Panc1 (cell line): ENCODE data around the gene RCSD1. TPM values are rescaled to one million over a fixed set of nuclear protein-coding genes. Genes with fewer than 3 reads are reported as not detected.

Experiments used
- ATAC-seq: fragments of 200-7000 bp; cut with Tn5 transposase; 2 replicates; pipeline ENCODE4 v1.9.1; 2020; ENCODE audit warnings: mild to moderate bottlenecking, moderate library complexity
- BruUV-seq: library from RNA; stranded (reverse); fragments of 400-500 nt; replicated peaks from 2 replicates; lab custom pipeline; 2021; lab: Mats Ljungman, UMichigan
- CTCF ChIA-PET: fragments of 300-600 bp; sonication (Branson Sonifier 250); formaldehyde crosslinking; loops from one replicate; lab custom pipeline; 2022; ENCODE audit warnings: antibody characterized with exemption; lab: Charles Lee
- POLR2A ChIA-PET: fragments of 300-600 bp; sonication (Branson Sonifier 250); formaldehyde crosslinking; loops from one replicate; lab custom pipeline; 2022; ENCODE audit warnings: antibody characterized with exemption; lab: Charles Lee
- DNase-seq: peaks from one replicate; pipeline ENCODE4 v3.0.0-alpha.2; 2010; ENCODE audit warnings: low read depth, low spot score
- H3K27ac ChIP-seq: 2 replicates; pipeline ENCODE4 v1.5.1; 2011; ENCODE audit warnings: mild to moderate bottlenecking, low read length, inconsistent platforms
- H3K27me3 ChIP-seq: fragments of 200-500 bp; sonication (Bioruptor generic); 2 replicates; pipeline ENCODE4 v1.6.0; 2014; ENCODE audit warnings: low read length, inconsistent platforms; ENCODE audit not compliant: control insufficient read depth, insufficient read depth
- H3K36me3 ChIP-seq: fragments of 200-500 bp; sonication (Bioruptor generic); 2 replicates; pipeline ENCODE4 v1.5.1; 2014; ENCODE audit warnings: inconsistent platforms, mild to moderate bottlenecking, low read length, moderate library complexity; ENCODE audit not compliant: control insufficient read depth, insufficient read depth
- H3K4me1 ChIP-seq: 2 replicates; pipeline ENCODE4 v1.5.1; 2011; ENCODE audit warnings: inconsistent platforms, mild to moderate bottlenecking, low read length, moderate library complexity; ENCODE audit not compliant: control insufficient read depth, insufficient read depth
- H3K4me3 ChIP-seq, 2 experiments: 2 replicates each; pipeline ENCODE4 v1.5.1; 2011 to 2012; ENCODE audit warnings: low read depth in 2 of 2, low read length in 2 of 2, mild to moderate bottlenecking in 2 of 2, inconsistent platforms in 1 of 2, moderate library complexity in 1 of 2
- H3K9me3 ChIP-seq: fragments of 200-500 bp; sonication (Bioruptor generic); 2 replicates; pipeline ENCODE4 v1.5.1; 2014; ENCODE audit warnings: low read depth, mild to moderate bottlenecking, inconsistent platforms, low read length, moderate library complexity; ENCODE audit not compliant: control insufficient read depth, insufficient read depth
- CTCF ChIP-seq: fragments of 450-650 bp; IDR thresholded peaks from 2 replicates; pipeline ENCODE4 v1.5.1; 2017; ENCODE audit warnings: mild to moderate bottlenecking
- POLR2AphosphoS5 ChIP-seq: IDR thresholded peaks from 2 replicates; pipeline ENCODE4 v1.6.1; 2012; ENCODE audit warnings: mild to moderate bottlenecking, low read depth, low read length, moderate library complexity
- REST ChIP-seq, 2 experiments: IDR thresholded peaks; 2 replicates each; pipeline ENCODE4 v1.6.1; 2011 to 2012; ENCODE audit warnings: low read depth in 2 of 2, control low read depth in 1 of 2, low read length in 1 of 2, mild to moderate bottlenecking in 1 of 2, moderate library complexity in 1 of 2; ENCODE audit not compliant: insufficient read depth in 1 of 2
- SIN3A ChIP-seq: IDR thresholded peaks from 2 replicates; pipeline ENCODE4 v1.6.1; 2012; ENCODE audit warnings: low read depth, mild to moderate bottlenecking, low read length, moderate library complexity, borderline replicate concordance; ENCODE audit not compliant: insufficient read depth
- TCF7L2 ChIP-seq: IDR thresholded peaks from 2 replicates; pipeline ENCODE4 v1.6.1; 2011; ENCODE audit warnings: mild to moderate bottlenecking, low read depth, low read length, inconsistent platforms
- in situ Hi-C: cut with HindIII; loops from 2 replicates; pipeline ENCODE4 v1.10.0; 2016; ENCODE audit warnings: low sequenced_read_pairs, low pct_unique_long_range_greater_than_20kb
- intact Hi-C: fragments of 100-400 bp; cut with micrococcal nuclease; formaldehyde crosslinking; loops from one replicate; pipeline ENCODE4 v1.10.0; 2022; ENCODE audit not compliant: unreplicated experiment
- total RNA-seq: library from RNA; stranded (reverse); gene quantifications from one replicate; pipeline ENCODE4 v1.2.1, GENCODE V29; 2021; ENCODE audit not compliant: unreplicated experiment

RCSD1 gene
- total RNA-seq, 1 experiment from 2014 or later = 1.4 TPM

GRCh38 chr1:167704715-167705114 lies 74.7 kb downstream of the RCSD1 start:
- no peak for ATAC-seq
- no TSS peak for BruUV-seq
- DNase-seq = no peak
- Histone ChIP-seq H3K27ac (no peak overlapping the region), H3K9me3 (no peaks in the 10 kb centered on the region), H3K36me3 (no peaks in the 10 kb centered on the region), H3K27me3 (peaks cover 16% of the 10 kb centered on the region), H3K4me1 (no peaks in the 10 kb centered on the region), H3K4me3 (no peak overlapping the region)
- ChIA-PET CTCF (interaction anchor here (1.4 kb wide), 1 partner anchor 10 kb away, joined by 3 read pairs; no protein-coding TSS in a partner anchor), POLR2A (no interaction called here)
- in situ Hi-C loops = no loop called here
- intact Hi-C loops = no loop called here
- TF ChIP-seq CTCF (no peak), REST (IDR thresholded peaks at IDR 0.05; ENCODE audit: insufficient read depth in 1 of 2, low read depth in 2 of 2, low read length in 1 of 2) (no peak), POLR2AphosphoS5 (no peak), TCF7L2 (no peak), SIN3A (no peak)

GRCh38 chr1:167705250-167705649 lies 75.2 kb downstream of the RCSD1 start:
- no peaks in the 10 kb centered on the region for H3K36me3 ChIP-seq
- no peak for DNase-seq
- no peak for ATAC-seq
- no peaks in the 10 kb centered on the region for H3K4me1 ChIP-seq
- no peak overlapping the region for H3K27ac ChIP-seq
- ChIA-PET POLR2A (no interaction called here), CTCF (interaction anchor here (1.4 kb wide), 1 partner anchor 10 kb away, joined by 3 read pairs; no protein-coding TSS in a partner anchor)
- H3K27me3 ChIP-seq = peaks cover 16% of the 10 kb centered on the region
- BruUV-seq = no TSS peak
- no peak for TF ChIP-seq TCF7L2
- intact Hi-C loops = no loop called here
- no peak overlapping the region for H3K4me3 ChIP-seq
- H3K9me3 ChIP-seq = no peaks in the 10 kb centered on the region
- in situ Hi-C loops = no loop called here

- BruUV-seq = no TSS peak
- Histone ChIP-seq H3K9me3 (no peaks in the 10 kb centered on the region), H3K27ac (no peak overlapping the region), H3K4me3 (no peak overlapping the region), H3K27me3 (peaks cover 16% of the 10 kb centered on the region), H3K36me3 (no peaks in the 10 kb centered on the region), H3K4me1 (no peaks in the 10 kb centered on the region)
- CTCF ChIA-PET = no interaction called here
- TF ChIP-seq TCF7L2 (no peak), POLR2AphosphoS5 (no peak)
- intact Hi-C loops = no loop called here
- POLR2A ChIA-PET = no interaction called here
- no peak for DNase-seq
- in situ Hi-C loops = no loop called here
- ATAC-seq = no peak
These were observed 76.3 kb downstream of the RCSD1 start for GRCh38 chr1:167706363-167706762.
